ENCODE results near the gene COL27A1.

The COL27A1 gene

DNA sequence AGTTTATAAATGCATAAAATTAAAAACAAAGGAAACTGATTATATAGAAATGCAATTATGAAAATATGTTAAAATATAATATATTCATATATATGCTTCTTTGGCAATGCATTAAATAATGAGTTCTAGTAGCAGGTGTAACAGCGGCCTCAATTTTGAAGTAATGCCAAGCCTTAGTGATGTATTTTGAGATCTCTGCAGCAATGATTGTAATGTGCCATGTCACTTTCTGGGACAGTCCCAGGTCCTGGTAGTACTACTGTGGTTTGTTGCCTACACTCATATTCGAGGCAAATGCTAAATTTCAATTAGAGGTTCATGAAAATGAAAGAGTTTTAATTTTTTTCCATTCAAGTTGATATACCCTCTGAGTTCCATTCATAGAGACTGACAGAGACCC lies 91.7 kb downstream of the COL27A1 start:
- no peak for DNase-seq (ENCODE audit: low spot score)

DNA sequence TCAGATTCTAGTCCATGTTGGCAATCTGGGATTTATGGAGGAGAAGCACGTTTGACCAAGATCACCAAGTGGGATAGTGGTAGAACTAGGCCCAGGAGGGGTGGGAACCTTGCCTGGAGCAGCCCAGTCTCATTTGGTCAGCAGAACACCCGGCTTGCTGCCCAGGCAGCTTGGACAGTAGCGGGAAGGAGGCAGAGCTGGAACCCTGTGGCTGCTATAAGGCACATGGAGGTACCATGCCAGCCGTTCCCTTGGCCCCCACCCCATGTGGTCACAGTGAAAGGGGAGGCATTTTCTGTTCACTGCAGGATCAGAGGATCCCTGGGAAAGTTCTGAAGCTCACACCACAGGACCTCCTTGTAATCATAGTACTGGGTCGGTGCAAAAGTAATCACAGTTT lies 92.2 kb downstream of the COL27A1 start:
- no peak for DNase-seq (ENCODE audit: low spot score)

DNA sequence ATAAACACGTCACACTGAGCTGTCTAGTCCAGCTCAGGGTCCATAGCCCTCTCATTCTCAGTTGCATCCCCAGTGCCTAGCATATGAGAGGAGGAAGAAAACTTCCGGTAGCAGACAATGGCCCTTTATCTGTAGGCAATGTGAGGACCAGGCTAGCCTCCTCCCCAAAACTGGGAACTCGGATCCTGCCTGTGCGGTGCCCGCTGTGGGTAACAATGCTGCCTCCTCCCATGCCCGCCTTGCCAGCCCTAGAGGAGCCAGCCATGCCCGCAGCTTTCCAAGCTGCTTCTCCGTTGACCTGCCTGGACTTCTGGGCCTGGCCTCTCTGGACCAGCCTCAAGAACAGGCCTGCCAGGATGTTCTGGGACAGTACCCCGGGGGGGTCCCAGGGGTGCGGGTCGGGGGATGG lies 93.0 kb downstream of the COL27A1 start:
- peak; percentile 44 for DNase-seq (ENCODE audit: low spot score)

DNA sequence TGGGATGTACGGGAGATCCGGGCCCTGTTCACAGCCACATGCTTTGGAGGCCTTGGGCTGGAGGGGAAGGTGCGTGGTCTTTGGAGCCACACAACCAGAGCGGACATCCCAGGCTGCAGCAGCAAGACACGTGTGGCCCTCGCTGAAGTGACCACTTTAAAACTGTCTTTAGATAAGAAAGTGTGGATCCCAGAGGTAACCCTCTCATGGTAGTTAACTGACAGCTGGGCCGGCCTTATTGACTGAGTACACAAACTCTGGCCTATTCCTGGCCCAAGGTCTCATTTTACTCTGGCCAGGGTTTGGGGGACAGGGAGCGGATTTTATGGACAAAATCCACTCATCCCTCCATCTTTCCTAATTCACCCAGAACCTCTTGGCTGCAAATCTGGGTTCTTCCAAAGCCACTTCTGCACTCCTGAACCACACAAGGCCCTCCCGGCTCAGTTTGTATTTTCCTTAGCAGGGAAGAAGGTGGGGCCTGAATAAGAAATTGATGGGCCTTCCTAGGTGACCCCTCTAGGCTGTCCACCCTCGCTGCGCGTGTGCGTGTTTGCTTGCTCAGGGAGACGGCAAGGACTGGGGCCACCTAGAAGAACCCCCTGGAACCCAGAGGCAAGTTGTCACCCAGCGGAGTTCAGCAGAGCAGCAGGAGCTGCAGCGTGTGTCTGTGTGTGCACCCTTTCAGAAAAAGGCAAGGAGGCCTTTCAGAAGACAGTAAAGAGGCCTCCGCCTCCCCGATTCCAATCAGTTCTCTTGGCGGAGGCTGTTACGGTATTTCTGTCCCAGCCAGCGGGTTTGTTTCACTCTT lies 94.3 kb downstream of the COL27A1 start:
- DNase-seq (ENCODE audit: low spot score) = no peak

DNA sequence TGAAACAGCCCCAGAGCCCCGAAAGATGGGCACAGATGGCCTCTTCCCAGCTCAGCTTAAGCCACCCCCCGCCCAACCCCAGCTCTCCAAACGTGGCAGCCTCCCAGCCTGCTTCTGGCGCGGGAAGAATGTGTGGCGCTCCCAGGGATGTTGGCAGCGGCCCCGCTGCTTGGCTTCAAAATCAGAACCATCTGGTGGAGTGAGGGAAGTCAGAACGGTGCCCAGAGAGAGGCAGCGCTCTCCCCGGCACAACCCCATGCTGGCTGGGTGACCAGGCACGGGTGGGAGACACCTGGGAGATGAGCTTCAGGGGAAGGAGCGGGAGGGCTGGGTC lies 94.9 kb downstream of the COL27A1 start:
- DNase-seq (ENCODE audit: low spot score) = no peak

DNA sequence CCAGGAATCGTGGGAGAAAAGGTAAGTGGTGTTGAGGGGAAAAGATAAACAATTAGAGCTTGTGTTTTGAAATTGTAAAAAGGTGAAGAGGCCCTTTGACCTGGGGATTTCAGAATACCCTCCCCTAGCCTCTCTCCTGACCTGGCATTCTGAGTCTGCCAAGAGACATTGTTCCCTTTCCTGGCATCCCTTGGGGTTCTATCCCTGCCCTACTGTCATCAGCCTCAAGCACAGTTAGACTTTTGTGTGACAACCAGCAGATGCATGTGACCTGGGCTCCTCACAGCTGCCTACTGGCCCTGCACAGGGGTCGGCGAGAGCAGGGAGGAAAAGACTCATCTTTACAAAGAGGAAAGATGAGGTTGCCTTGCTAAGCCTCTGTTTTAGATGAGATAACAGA lies 95.3 kb downstream of the COL27A1 start:
- DNase-seq (ENCODE audit: low spot score) = no peak

DNA sequence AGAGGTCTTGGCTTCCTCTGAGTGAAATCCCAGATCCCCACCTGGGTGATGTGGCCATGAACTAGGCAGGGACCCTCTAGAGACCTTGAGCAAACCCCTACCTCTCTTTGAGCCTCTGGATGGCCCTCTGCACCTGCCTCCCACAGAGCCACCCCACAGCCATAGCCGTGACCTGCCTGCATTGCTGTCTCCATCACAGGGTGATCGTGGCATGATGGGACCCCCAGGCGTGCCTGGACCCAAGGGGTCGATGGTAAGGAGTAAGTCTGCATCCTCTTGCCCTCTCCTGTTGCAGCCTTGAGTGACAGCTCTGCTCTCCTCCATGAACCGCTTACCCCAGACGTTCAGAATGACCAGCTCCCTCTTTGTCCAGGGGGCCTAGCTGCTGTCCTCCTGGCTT lies 97.1 kb downstream of the COL27A1 start:
- no peak for DNase-seq (ENCODE audit: low spot score)

DNA sequence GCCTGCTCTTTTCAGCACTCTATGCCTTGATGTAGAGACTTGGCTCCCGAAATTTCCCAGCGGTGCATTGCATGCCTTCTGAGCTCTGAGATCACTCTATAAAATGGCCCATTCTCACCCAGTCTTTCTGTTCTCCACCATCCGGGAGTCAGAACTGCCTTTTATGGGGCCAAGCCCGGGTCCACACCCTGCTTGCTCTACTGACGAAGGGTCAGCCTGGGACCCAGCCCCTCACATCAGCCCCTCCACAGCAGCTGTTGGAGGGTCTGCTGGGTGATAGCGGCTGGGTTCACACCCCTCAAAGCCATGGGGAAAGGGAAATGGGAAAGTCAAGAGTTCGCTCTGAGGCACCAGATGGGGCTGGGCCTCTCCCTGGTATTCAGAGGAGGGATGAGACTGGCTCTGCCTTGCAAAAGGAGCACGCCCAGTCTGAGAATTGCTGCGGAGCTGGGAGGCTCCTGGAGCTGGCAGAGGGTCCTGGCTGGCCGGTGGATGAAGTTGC lies 101.5 kb downstream of the COL27A1 start:
- no peak for DNase-seq (ENCODE audit: low spot score)

DNA sequence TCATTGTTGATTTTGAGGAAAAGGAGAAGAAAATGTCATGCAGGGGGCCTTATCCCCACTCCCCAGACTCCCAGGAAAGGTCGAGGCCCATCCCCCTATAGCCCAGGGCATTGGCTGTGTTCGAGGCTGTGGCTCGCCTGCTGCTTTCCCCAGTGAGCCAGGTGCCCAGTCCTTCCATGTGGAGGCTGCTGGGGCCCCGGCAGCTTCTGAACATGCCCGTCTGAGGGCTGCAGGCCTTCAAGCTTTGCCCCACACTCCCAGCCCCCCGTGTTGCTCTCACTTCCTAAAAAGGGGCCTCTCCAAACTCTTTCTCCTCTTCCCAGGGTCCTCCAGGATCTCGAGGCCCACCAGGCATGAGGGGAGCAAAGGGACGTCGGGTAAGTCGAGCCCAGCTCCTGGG lies 102.9 kb downstream of the COL27A1 start:
- no peak for DNase-seq (ENCODE audit: low spot score)

DNA sequence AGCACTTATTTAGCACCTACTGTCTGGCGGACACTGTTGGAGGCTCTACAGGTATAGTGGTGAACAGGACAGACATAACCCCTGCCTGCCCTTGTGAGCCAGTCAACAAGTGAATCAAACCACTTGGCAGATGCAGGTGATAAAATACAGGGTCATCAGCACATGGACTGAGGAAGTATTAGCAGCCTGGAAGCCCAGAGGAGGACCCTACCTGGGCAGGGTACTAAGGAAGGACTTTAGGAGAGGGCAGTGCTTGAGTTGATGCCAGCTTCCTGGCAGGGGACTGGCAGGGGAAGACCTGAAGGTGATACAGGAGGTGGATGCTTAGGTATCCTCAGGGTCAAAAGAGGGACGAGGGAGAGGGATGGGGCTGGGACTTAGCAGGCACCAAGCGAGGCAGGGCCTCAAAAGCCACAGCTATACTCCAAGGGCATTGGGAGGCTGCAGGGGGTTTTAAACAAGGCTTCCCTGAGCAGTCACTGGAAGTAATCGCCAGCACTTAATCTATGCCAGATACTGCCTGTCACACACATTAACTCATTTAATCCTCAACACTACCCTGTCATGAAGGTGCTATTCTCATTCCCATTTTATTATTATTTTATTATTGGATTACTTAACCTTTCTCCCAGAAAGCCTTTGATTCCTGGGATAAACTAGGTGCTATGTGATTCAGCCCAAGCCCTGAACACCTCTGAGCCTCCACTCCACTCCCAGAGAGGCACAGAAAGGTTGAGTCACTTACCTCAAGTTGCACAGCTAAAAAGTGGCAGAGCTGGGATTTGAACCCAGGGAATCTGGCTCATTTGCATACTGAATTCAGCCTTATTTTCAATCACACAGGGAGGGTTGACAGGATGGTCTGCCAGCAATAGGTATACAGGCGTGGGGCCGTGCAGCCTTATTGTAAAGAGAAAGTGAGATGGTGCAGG lies 103.8 kb downstream of the COL27A1 start:
- DNase-seq (ENCODE audit: low spot score) = no peak

DNA sequence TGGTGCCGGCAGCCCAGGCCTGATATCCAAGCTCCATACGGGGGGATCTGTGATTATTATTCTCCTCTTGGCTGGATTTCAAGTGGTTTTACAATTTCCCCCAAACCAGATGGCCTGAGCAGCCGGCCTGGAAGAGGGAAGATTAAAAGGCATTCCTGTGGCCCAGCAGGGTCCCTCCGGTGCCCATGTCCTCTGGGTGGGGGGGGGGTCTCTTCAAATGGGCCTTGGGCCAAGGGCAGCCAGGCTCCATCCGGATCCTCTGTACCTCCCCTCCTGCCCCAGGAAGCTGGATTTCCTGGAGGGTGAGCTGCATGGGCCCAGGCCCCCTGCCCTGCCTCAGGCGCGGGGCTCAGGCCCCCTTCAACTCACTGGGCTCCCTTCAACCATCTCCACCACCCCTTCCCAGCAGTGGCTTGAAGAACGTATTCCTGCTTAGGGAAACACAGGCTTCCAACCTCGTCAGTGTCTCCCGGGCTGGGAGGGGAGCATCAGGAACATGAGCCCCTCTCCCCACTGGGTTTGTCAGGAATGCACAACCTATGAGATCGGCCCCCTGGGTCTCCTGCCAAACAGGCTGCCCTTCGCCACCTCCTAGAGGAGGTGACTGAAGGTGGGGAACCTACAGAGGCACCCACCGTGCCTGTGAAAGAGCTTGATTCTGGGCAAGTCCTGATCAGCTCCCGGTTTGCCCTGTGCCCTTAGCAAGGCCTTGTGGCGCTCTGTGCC lies 104.6 kb downstream of the COL27A1 start:
- DNase-seq (ENCODE audit: low spot score) = no peak

DNA sequence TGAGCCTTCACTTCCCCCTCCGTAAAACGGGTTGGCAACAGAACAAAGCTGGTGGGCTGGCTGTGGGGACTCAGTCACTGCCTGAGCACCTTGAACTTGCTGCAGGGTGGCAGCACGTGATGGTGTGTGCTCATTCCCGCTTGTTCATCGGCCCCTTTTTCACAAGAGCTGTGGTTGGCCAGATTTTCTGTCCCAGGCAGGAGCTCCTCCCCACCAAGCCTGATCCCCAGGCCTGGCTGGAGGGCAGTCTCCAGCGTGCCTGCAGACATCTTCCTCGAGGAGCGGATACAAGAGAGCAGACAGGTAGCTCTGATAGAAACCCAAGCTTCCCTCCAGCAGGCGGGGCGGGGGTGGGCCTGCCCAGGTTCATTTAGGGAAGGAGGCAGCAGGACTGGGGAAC lies 105.7 kb downstream of the COL27A1 start:
- no peak for DNase-seq (ENCODE audit: low spot score)

DNA sequence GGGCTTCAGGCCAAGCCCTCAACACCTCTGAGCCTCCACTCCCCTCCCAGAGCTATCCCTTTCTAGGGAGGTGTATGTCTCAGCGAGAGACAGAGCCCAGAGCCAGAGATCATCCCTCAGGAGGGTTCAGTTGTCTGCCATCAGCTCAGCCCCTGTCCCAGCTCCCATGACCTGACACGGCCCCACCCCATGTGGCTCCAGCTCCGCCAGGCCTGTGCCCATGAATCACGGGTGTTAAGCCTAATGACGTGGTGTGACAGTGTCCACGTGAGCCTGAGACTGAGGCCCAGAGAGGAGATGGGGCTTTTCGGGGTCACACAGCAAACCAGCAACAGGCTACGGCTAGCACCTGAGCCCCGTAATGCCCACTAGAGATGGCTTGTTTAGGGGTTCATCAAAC lies 106.7 kb downstream of the COL27A1 start:
- DNase-seq (ENCODE audit: low spot score) = no peak

DNA sequence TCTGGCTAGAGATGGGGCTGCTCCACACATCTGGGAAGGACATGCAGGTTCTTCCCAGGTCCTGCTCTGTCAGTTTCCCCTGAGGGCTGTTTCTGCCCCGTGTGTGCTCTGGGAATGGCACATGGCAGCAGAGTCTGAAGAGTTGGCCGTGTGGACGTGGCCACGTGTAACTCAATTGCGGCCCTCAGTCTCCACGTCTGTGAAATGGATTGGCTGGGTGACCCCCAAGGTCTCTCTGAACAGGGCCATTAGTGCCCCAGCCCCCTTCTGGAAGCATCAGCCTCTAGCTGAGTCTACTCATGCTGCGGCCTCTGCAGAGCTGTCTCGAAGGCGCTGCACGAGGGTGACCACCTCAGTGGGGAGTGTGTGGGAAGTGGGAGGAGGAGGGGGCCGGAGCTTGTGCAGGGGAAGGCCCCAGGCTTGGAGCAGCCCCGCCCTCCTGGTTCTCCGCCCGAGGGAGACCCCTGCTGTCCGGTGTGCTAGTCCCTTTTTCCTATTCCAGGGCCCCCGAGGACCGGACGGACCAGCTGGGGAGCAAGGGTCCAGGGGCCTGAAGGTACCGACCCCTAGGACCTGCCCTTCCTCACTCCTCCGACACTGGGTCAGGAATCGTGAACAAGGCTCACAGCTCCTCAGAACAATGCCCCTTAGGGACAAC lies 108.6 kb downstream of the COL27A1 start:
- no peak for DNase-seq (ENCODE audit: low spot score)

DNA sequence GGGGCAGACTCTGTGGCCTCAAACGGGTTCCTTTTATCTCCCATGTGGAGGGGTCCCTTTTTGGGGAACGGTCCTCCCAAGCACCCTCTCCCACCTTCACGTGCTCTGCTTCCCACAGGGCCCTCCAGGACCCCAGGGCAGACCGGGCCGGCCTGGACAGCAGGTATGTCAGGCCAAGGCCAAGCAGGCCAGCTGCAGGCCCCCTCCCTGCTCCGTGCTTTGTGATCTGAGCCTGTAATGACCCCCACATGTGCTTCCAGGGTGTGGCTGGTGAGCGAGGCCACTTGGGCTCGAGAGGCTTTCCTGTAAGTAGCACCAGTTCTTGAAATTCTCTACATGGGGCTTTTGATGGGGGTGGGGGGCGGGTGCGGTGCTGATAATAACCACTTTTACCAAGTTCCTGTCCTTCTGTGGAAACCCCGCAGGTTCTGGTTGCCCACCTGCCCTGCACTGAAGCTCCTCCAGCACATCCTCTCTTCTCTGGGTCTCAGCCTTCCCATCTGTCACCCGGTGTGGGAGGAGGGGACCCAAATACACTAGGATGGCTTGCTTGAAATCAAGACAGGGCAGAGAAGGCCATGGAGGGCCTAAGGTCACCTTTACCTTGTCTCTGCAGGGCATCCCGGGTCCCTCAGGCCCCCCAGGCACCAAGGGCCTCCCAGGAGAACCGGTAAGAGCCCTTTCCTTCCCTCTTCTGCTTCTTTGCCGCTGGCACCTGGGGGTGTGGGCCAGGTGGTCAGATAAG lies 109.6 kb downstream of the COL27A1 start:
- no peak for DNase-seq (ENCODE audit: low spot score)

DNA sequence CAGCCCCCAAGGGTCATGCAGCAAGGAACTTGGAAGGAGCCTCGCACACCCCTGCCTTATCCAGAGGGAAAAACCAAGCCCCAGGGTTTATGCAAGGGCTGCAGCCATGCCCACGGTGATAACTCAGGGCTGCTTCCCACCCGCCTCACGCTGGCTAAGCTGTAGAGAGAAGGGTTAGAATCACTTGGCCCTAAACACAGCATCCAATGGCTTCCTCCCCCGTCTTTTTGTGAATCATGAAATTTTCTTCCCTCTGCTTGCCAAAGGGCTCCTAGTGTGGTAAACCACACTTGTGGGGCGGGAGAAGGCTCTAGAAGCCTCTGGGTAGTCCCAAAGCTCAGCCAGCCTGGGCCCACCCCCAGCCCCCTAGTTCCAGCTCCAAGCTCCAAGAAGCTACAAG lies 111.6 kb downstream of the COL27A1 start:
- DNase-seq (ENCODE audit: low spot score) = no peak

DNA sequence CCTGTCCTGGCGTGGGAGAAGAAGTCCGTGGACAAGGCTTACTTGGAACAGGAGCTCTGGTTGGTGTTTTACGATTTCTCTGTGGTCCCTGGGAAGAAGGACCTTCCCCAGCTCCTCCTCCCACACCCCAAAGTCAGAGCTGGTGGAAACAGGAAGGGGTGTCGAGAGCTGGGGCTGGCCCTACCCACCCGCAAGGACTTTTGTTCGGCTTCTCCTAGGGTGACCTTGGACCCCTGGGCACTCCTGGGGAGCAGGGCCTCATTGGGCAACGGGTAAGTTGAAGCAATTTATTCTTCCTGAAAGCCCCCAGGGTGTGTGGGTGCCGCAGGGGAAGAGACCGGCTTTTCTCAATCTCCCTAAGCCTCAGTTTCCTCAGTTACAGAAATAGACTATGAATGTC lies 113.7 kb downstream of the COL27A1 start:
- DNase-seq (ENCODE audit: low spot score) = no peak

DNA sequence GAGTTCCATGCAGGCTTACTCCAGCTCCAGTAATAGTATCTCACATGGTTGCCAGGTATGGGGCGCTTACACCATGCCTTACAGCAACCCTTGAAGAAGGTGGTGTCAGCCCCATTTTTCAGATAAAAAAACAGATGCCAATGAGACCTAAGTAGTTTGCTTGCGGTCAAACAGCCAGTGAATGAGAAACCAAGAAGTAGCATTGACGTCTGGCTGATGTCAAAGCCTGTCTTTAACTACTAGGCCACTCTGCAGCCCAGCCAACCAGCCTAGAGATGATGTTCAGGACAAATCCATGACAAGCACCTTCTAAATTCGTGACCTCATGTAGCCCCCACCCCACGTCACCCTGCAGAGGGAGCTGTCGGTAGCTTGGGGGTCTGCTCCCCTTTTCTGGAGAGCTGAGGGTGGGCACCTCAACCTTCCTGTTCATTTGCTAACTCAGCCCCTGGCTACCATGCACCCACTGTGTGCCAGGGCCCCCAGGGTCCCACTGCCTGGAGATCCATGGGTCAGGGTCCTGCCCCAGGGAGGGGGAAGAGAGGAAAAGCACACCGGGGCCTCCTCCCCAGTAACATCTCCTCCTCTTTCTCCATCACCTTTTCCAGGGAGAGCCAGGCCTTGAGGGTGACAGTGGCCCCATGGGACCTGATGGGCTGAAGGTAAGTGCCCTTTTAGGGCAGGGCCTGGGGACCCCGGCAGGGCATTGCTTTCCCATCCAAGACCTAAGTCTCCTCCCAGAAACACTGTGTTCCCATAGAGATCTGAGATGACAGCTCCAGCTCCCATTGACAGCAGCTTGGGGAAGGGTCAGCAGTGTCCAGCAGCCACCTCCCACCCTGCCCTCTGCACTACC lies 115.0 kb downstream of the COL27A1 start:
- no peak for DNase-seq (ENCODE audit: low spot score)

DNA sequence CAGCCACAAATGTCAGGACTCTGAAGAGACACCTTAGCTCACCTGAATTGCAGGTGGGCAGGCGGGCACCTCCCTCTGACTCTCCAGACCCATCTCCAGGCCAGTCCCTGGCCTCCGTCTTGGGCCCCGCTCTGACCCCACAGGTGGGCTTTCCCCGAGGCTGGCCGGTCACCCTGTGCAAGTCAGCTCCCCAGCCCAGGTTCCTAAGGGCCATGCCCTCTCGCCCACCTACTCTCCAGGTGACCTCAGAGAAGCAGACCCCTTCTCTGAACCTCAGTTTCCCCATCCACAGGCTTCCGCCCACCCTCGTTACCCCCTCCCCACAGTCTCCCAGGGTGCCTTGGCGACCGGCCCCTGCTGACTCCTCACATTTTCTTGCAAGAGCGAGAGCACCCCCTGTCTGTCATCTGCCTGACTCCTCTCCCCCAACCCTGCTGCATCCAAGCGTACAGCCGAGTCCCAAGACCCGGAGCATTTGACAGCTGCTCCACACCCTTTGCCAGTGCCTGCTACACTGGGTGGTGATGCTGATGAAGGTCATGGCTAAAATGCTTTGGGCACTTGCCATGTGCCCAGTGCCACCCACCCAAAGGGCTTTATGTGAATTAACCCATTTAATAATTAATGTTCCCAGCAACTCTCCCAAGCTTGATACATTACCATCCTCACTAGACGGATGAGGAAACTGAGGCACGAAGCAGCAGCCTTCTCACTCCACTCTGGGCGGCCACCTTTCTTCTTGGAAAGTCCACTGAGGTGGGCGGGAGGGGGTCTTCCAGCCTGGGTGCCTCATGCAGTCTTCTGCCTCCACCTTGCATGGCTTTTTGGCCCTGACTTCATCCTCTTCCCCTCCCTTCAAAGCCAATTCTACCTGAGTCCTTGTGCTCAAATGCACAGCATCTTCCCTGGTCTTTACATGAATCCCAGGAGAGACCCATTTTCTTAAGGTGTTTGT lies 116.5 kb downstream of the COL27A1 start:
- peak; percentile 38 for DNase-seq (ENCODE audit: low spot score)

All from COLO829 (cell line).